Spinal cord (tissue), 10 donors: Measurements from ENCODE around the gene RBMY1F. TPM values are rescaled to one million over a fixed set of nuclear protein-coding genes. Genes with fewer than 3 reads are reported as not detected.
"Not testable (repeated sequence)": the region's sequence is repeated elsewhere in the genome, so short reads cannot be mapped to it uniquely, and the experiment has no call there.

Source experiments
- DNase-seq, 6 donors: peaks; one replicate each; pipeline versions ENCODE4 v3.0.0 to v3.0.0-alpha.2; 2013 to 2015; ENCODE audit warnings: low spot score in 6 of 6, low read depth in 4 of 6
- H3K27ac ChIP-seq: one replicate; pipeline ENCODE4 v1.5.1; 2013; ENCODE audit warnings: low read depth, low read length, control low read depth
- H3K27me3 ChIP-seq: one replicate; pipeline ENCODE4 v1.6.1; 2013; ENCODE audit warnings: low read length; ENCODE audit not compliant: control insufficient read depth, insufficient read depth
- H3K36me3 ChIP-seq: one replicate; pipeline ENCODE4 v1.6.1; 2013; ENCODE audit warnings: low read length; ENCODE audit not compliant: control insufficient read depth, insufficient read depth
- H3K4me1 ChIP-seq: one replicate; pipeline ENCODE4 v1.6.1; 2013; ENCODE audit warnings: low read length; ENCODE audit not compliant: control insufficient read depth, insufficient read depth
- H3K4me3 ChIP-seq: one replicate; pipeline ENCODE4 v1.5.1; 2013; ENCODE audit warnings: low read depth, low read length, control low read depth
- H3K9me3 ChIP-seq: one replicate; pipeline ENCODE4 v1.6.1; 2013; ENCODE audit warnings: low read length; ENCODE audit not compliant: control insufficient read depth, insufficient read depth
- WGBS: methylation state at CpG from one replicate; pipeline ENCODE4 v1.1.5; 2013; ENCODE audit warnings: missing lambda C conversion rate; ENCODE audit not compliant: insufficient coverage; 5-methylcytosine and 5-hydroxymethylcytosine counted together
- long read RNA-seq, 4 donors: transcript quantifications; one replicate each; lab custom pipeline, GENCODE V29; 2026
- polyA plus RNA-seq, 2 donors: library from polyadenylated mRNA; unstranded; fragments of 120-200 nt; gene quantifications; one replicate each; pipeline ENCODE4 v1.2.1, GENCODE V29; 2013; ENCODE audit not compliant: insufficient read length in 2 of 2
- total RNA-seq, 2 donors: library from RNA; depleted of rRNA in 1 of 2; stranded (reverse); fragments of 120-200 nt in 1 of 2; fragments of >200 nt in 1 of 2; gene quantifications; one replicate each; pipeline versions ENCODE4 v1.2.3 to v1.2.4, GENCODE V29; 2013 to 2014
- donor health status: healthy.

The RBMY1F gene
- total RNA-seq: not detected
- polyA plus RNA-seq: not detected
- long read RNA-seq, donor 1: 0 reads
- long read RNA-seq, donor 2: 0 reads
- long read RNA-seq, donor 3: 0 reads
- long read RNA-seq, donor 4: 0 reads

GRCh38 chrY:22182823-22183222, at the start of gene RBMY1F:
Gene RBMY1F, minus strand, starts transcription at chrY:22182923. Its CDS starts 1,954 bp downstream, at chrY:22180969.
- H3K4me3 ChIP-seq, DNase-seq, H3K27ac ChIP-seq, H3K4me1 ChIP-seq, H3K36me3 ChIP-seq, H3K9me3 ChIP-seq, H3K27me3 ChIP-seq: not testable (repeated sequence)
- no CpG with 5 or more reads among the region's 31 CpGs for WGBS

DNA sequence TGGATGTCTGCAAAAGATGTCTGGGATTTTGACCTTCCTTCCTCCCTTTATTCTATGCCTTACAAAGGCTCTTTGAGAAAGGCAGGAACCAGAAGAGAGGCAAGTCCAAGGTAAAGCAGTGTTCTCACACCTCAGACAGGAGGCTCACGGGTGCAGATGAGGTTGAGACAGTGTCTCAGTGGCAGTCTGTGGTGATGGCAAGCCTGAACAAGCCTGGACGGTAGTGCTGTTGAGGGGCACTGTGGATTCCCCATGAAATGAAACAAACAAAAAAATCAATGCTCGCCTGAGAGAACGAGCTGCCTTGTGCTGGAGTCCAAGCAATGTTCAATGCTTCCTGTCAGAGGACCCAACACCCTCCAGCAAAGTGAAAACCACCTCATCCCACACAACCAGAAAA, 31.6 kb downstream of the RBMY1F start:
- no CpG with 5 or more reads among the region's 4 CpGs for WGBS
- not testable (repeated sequence) for H3K4me3 ChIP-seq, H3K27me3 ChIP-seq, H3K4me1 ChIP-seq, H3K9me3 ChIP-seq, DNase-seq, H3K36me3 ChIP-seq, H3K27ac ChIP-seq

GRCh38 chrY:22141011-22141695, 41.6 kb downstream of the RBMY1F start:
- not testable (repeated sequence) for H3K36me3 ChIP-seq, H3K27me3 ChIP-seq, H3K9me3 ChIP-seq, H3K27ac ChIP-seq, DNase-seq, H3K4me3 ChIP-seq, H3K4me1 ChIP-seq
- WGBS: no CpG with 5 or more reads among the region's 8 CpGs

GRCh38 chrY:22134719-22135118, 48.0 kb downstream of the RBMY1F start:
- H3K4me3 ChIP-seq, H3K27me3 ChIP-seq, H3K27ac ChIP-seq, H3K36me3 ChIP-seq, H3K4me1 ChIP-seq, H3K9me3 ChIP-seq, DNase-seq: not testable (repeated sequence)
- WGBS: no CpG with 5 or more reads among the region's 3 CpGs

- not testable (repeated sequence) for H3K27me3 ChIP-seq, H3K4me1 ChIP-seq, DNase-seq, H3K36me3 ChIP-seq, H3K27ac ChIP-seq, H3K4me3 ChIP-seq, H3K9me3 ChIP-seq
- no CpG with 5 or more reads among the region's 8 CpGs for WGBS
These were observed 52.2 kb downstream of the RBMY1F start for GRCh38 chrY:22130494-22130893.

Other genes starting within 250 kb of the RBMY1F start
- gene RBMY1J, start 220.5 kb upstream of the RBMY1F start, total RNA-seq: not detected
- not detected for gene RBMY1J, start 220.5 kb upstream of the RBMY1F start, polyA plus RNA-seq